ENCODE data around the gene LUC7L3. TPM values are rescaled to one million over a fixed set of nuclear protein-coding genes. Genes with fewer than 3 reads are reported as not detected.

LUC7L3 gene
- total RNA-seq, 1 experiment from 2014 or later: 184 TPM

- Histone ChIP-seq H4K20me1 (ENCODE audit: insufficient read depth) (no peaks in the 10 kb centered on the region), H3K9ac (ENCODE audit: low read length) (no peak overlapping the region), H3K27me3 (ENCODE audit: insufficient read depth, low read length) (no peaks in the 10 kb centered on the region), H3K4me3 (replicated peaks in 1 of 2; ENCODE audit: low read depth in 1 of 2, low read length in 2 of 2) (no peak overlapping the region), H3K27ac (ENCODE audit: low read depth, low read length) (no peak overlapping the region; the same call in 1 of the 2 replicates), H3K4me1 (ENCODE audit: control insufficient read depth in 1 of 2, insufficient read depth in 2 of 2, low read length in 2 of 2) (peaks cover 0 to 9% of the 10 kb centered on the region in 2 experiments; a peak in 2 of 4 replicates), H3K4me2 (ENCODE audit: low read length) (no peak overlapping the region), H2AFZ (ENCODE audit: low read depth, low read length, poor library complexity, severe bottlenecking) (no peak overlapping the region), H3K36me3 (ENCODE audit: control insufficient read depth in 1 of 2, insufficient read depth in 2 of 2, low read length in 2 of 2) (no peaks in the 10 kb centered on the region), H3K79me2 (ENCODE audit: insufficient read depth, low read length) (no peaks in the 10 kb centered on the region), H3K9me3 (ENCODE audit: control insufficient read depth in 1 of 2, insufficient read depth in 1 of 2, low read depth in 1 of 2, low read length in 2 of 2) (no peaks in the 10 kb centered on the region), H3K9me2 (ENCODE audit: insufficient read depth) (no peaks in the 10 kb centered on the region)
- ATAC-seq (no peak), DNase-seq (ENCODE audit: low read depth, low spot score) (no peak)
- ChIA-PET RAD21 (ENCODE audit: low non-redundant PET in 1 of 2, low total read pairs in 2 of 2, uncharacterized antibody in 2 of 2, unreplicated experiment in 2 of 2) (no interaction called here), CTCF (no interaction called here), POLR2A (no interaction called here)
- TF ChIP-seq CBX3 (IDR thresholded peaks at IDR 0.05; ENCODE audit: low read depth) (no peak), SP1 (IDR thresholded peaks at IDR 0.05; ENCODE audit: low read depth) (no peak), POLR2A (IDR thresholded peaks at IDR 0.05; ENCODE audit: borderline replicate concordance, extremely low read depth, insufficient read depth, insufficient read length) (no peak), CEBPB (IDR thresholded peaks at IDR 0.05; ENCODE audit: low read depth) (no peak)
- TF ChIP-seq, protein P1, sequence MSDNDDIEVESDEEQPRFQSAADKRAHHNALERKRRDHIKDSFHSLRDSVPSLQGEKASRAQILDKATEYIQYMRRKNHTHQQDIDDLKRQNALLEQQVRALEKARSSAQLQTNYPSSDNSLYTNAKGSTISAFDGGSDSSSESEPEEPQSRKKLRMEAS (IDR thresholded peaks at IDR 0.05): no peak
- intact Hi-C loops (cut with micrococcal nuclease): no loop called here
- BruUV-seq (replicated peaks): no TSS peak
Observed at GRCh38 chr17:50787106-50787505, 67.7 kb downstream of the LUC7L3 start.

GRCh38 chr17:50790618-50791017, 71.2 kb downstream of the LUC7L3 start:
- TF ChIP-seq POLR2A (IDR thresholded peaks at IDR 0.05; ENCODE audit: borderline replicate concordance, extremely low read depth, insufficient read depth, insufficient read length) (no peak), CBX3 (IDR thresholded peaks at IDR 0.05; ENCODE audit: low read depth) (no peak), POLR2AphosphoS5 (IDR thresholded peaks at IDR 0.05; ENCODE audit: low read depth, low read length) (no peak), ZFX (IDR thresholded peaks at IDR 0.05) (no peak), CEBPB (IDR thresholded peaks at IDR 0.05; ENCODE audit: low read depth) (no peak), TCF7L2 (IDR thresholded peaks at IDR 0.05; ENCODE audit: borderline replicate concordance, extremely low read depth, insufficient read depth, insufficient read length) (no peak), ZNF274 (IDR thresholded peaks at IDR 0.05; ENCODE audit: low read depth, low read length) (no peak), FOSL1 (IDR thresholded peaks at IDR 0.05; ENCODE audit: low read depth) (no peak), SIN3A (IDR thresholded peaks at IDR 0.05; ENCODE audit: low read depth) (no peak)
- TF ChIP-seq, protein P2, sequence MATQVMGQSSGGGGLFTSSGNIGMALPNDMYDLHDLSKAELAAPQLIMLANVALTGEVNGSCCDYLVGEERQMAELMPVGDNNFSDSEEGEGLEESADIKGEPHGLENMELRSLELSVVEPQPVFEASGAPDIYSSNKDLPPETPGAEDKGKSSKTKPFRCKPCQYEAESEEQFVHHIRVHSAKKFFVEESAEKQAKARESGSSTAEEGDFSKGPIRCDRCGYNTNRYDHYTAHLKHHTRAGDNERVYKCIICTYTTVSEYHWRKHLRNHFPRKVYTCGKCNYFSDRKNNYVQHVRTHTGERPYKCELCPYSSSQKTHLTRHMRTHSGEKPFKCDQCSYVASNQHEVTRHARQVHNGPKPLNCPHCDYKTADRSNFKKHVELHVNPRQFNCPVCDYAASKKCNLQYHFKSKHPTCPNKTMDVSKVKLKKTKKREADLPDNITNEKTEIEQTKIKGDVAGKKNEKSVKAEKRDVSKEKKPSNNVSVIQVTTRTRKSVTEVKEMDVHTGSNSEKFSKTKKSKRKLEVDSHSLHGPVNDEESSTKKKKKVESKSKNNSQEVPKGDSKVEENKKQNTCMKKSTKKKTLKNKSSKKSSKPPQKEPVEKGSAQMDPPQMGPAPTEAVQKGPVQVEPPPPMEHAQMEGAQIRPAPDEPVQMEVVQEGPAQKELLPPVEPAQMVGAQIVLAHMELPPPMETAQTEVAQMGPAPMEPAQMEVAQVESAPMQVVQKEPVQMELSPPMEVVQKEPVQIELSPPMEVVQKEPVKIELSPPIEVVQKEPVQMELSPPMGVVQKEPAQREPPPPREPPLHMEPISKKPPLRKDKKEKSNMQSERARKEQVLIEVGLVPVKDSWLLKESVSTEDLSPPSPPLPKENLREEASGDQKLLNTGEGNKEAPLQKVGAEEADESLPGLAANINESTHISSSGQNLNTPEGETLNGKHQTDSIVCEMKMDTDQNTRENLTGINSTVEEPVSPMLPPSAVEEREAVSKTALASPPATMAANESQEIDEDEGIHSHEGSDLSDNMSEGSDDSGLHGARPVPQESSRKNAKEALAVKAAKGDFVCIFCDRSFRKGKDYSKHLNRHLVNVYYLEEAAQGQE (IDR thresholded peaks at IDR 0.05; ENCODE audit: low read depth): no peak
- TF ChIP-seq, protein P3, sequence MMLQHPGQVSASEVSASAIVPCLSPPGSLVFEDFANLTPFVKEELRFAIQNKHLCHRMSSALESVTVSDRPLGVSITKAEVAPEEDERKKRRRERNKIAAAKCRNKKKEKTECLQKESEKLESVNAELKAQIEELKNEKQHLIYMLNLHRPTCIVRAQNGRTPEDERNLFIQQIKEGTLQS (IDR thresholded peaks at IDR 0.05): no peak
- Histone ChIP-seq H3K9me2 (ENCODE audit: insufficient read depth) (no peaks in the 10 kb centered on the region), H3K9me3 (ENCODE audit: control insufficient read depth in 1 of 2, insufficient read depth in 1 of 2, low read depth in 1 of 2, low read length in 2 of 2) (no peaks in the 10 kb centered on the region), H3K79me2 (ENCODE audit: insufficient read depth, low read length) (no peaks in the 10 kb centered on the region), H3K4me2 (ENCODE audit: low read length) (no peak overlapping the region), H3K9ac (ENCODE audit: low read length) (no peak overlapping the region), H3K27ac (ENCODE audit: low read depth, low read length) (no peak overlapping the region), H3K27me3 (ENCODE audit: insufficient read depth, low read length) (no peaks in the 10 kb centered on the region), H3K4me1 (ENCODE audit: control insufficient read depth in 1 of 2, insufficient read depth in 2 of 2, low read length in 2 of 2) (no peaks in the 10 kb centered on the region), H3K36me3 (ENCODE audit: control insufficient read depth in 1 of 2, insufficient read depth in 2 of 2, low read length in 2 of 2) (no peaks in the 10 kb centered on the region), H4K20me1 (ENCODE audit: insufficient read depth) (no peaks in the 10 kb centered on the region), H2AFZ (ENCODE audit: low read depth, low read length, poor library complexity, severe bottlenecking) (no peak overlapping the region), H3K4me3 (replicated peaks in 1 of 2; ENCODE audit: low read depth in 1 of 2, low read length in 2 of 2) (no peak overlapping the region)
- RAD21 ChIA-PET (ENCODE audit: low non-redundant PET in 1 of 2, low total read pairs in 2 of 2, uncharacterized antibody in 2 of 2, unreplicated experiment in 2 of 2): no interaction called here
- no peak for ATAC-seq
- no peak for DNase-seq (ENCODE audit: low read depth, low spot score)
- intact Hi-C loops (cut with micrococcal nuclease): no loop called here
- CTCF ChIA-PET: no interaction called here
- BruUV-seq (replicated peaks): no TSS peak
- POLR2A ChIA-PET: no interaction called here
